ENCODE measurements around the gene DIDO1.

The DIDO1 gene

DNA sequence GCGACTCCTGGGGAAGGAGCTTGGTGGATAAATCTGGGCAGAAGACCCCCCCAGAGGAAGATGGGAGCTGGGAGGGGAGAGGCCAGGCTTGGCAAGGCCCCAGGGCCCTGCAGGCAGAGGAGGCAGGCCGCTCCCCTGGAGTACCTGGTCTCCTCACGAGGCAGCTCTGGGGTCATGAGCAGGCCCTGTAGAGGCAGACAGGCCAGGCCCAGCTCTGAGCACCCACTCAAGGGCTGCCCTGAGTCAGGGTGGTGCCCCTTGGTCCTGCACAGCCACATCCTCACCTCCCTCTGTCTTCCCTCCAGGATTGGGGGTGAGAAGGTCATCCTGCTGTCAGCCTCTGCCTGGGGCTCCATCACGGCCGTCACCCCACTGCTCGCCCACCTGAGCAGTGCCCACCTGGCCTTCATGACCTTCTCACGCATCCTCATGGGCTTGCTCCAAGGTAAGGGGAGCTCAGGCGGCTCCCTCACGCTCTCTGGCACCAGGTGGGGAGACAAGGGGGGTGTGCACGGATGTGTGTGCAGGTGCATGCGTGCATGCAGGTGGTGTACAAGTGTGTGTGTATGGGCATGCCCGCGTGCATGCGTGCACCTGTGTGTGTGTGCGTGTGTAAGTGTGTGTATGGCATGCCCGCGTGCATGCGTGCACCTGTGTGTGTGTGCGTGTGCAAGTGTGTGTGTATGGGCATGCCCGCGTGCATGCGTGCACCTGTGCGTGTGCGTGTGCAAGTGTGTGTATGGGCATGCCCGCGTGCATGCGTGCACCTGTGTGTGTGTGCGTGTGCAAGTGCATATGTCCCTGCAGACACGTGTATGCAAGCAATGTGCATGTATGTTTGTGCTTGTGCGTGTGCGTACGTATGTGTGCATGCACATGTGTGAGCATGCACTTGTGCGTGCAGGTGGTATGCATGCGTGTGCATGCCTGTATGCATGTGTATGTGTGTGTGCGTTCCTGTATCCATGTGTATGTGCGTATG, 31.1 kb upstream of the DIDO1 start:
- in situ Hi-C loops (cut with MboI; ENCODE audit: low pct_unique_long_range_greater_than_20kb, low sequenced_read_pairs, unreplicated experiment), result no loop called here
- TF ChIP-seq, protein P1, sequence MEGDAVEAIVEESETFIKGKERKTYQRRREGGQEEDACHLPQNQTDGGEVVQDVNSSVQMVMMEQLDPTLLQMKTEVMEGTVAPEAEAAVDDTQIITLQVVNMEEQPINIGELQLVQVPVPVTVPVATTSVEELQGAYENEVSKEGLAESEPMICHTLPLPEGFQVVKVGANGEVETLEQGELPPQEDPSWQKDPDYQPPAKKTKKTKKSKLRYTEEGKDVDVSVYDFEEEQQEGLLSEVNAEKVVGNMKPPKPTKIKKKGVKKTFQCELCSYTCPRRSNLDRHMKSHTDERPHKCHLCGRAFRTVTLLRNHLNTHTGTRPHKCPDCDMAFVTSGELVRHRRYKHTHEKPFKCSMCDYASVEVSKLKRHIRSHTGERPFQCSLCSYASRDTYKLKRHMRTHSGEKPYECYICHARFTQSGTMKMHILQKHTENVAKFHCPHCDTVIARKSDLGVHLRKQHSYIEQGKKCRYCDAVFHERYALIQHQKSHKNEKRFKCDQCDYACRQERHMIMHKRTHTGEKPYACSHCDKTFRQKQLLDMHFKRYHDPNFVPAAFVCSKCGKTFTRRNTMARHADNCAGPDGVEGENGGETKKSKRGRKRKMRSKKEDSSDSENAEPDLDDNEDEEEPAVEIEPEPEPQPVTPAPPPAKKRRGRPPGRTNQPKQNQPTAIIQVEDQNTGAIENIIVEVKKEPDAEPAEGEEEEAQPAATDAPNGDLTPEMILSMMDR (IDR thresholded peaks at IDR 0.05; ENCODE audit: extremely low read depth, insufficient read depth, missing control alignments), result no peak
- DNase-seq (ENCODE audit: low spot score), result no peak

DNA sequence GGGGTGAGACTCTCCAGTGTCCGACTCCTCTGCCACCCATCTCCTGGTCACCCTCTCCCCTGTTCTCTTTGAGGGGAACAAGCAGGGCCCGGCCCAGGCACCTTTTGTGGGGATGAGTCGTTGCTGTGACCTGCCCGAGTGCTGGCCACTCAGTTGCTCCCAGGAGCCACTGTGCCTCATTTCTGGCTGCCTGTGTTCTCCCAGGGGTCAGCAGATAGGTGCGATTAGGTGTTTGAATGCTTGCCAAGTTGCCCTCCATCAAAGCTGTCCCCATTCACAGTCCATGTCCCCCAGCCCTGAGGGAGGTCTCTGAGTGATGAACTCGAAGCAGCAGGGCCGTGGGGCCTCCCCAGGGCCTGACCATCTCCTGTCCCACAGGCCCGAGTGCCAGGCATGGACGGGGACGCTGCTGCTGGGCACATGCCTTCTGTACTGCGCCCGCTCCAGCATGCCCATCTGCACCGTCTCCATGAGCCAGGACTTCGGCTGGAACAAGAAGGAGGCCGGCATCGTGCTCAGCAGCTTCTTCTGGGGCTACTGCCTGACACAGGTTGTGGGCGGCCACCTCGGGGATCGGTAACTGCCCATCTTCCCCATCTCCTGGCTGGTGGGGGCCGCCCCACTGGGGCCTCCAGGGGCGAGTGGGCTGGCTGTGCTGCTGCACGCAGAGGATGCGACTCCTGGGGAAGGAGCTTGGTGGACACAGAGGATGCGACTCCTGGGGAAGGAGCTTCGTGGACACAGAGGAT, 30.3 kb upstream of the DIDO1 start:
- DNase-seq (ENCODE audit: low spot score), result no peak
- TF ChIP-seq, protein P1 (IDR thresholded peaks at IDR 0.05; ENCODE audit: extremely low read depth, insufficient read depth, missing control alignments), result no peak

DNA sequence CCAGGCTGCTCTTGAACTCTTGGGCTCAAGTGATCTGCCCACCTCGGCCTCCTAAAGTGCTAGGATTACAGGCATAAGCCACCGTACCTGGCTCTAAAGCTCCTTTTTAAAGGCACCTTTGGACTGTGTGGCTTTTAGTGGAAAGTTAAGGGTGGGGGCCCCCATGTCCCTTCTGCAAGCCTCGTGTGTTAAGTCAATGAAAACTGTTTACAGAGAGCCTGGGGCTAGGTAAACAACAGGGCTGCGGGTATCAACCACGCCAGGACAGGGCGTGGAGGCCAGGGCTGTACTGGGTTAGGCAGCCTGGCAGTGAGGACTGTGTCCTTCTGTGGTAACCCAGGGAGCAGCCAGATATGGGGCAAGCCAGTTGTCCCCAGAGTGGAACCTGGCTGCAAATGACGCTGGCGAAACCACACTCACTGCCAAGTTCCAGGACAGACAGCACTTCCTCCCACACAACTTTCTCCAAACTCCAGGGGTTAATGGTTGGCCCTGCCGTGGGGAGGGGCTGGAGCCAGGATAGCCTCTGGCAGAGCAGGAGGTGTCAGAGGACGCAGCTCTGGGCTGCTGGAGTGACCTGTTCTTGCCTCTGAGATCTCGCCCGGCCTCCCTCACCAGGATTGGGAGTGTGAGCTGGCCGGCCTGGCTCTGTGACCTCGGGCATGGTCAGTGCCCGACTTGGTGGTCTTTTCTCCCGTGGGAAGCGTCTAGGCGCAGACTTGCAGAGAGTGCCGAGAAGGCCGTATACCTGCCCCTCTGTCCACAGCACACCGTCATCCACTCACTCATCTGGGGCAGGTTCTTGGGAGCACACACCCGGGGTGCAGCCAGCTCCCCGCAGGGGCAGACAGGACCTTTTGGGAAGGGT, 29.4 kb upstream of the DIDO1 start:
- TF ChIP-seq, protein P1 (IDR thresholded peaks at IDR 0.05; ENCODE audit: extremely low read depth, insufficient read depth, missing control alignments), result no peak
- in situ Hi-C loops (cut with MboI; ENCODE audit: low pct_unique_long_range_greater_than_20kb, low sequenced_read_pairs, unreplicated experiment), result no loop called here

More for the DNA sequence above, 30.3 kb upstream of the DIDO1 start:
- in situ Hi-C loops (cut with MboI; ENCODE audit: low pct_unique_long_range_greater_than_20kb, low sequenced_read_pairs, unreplicated experiment), result no loop called here

DNA sequence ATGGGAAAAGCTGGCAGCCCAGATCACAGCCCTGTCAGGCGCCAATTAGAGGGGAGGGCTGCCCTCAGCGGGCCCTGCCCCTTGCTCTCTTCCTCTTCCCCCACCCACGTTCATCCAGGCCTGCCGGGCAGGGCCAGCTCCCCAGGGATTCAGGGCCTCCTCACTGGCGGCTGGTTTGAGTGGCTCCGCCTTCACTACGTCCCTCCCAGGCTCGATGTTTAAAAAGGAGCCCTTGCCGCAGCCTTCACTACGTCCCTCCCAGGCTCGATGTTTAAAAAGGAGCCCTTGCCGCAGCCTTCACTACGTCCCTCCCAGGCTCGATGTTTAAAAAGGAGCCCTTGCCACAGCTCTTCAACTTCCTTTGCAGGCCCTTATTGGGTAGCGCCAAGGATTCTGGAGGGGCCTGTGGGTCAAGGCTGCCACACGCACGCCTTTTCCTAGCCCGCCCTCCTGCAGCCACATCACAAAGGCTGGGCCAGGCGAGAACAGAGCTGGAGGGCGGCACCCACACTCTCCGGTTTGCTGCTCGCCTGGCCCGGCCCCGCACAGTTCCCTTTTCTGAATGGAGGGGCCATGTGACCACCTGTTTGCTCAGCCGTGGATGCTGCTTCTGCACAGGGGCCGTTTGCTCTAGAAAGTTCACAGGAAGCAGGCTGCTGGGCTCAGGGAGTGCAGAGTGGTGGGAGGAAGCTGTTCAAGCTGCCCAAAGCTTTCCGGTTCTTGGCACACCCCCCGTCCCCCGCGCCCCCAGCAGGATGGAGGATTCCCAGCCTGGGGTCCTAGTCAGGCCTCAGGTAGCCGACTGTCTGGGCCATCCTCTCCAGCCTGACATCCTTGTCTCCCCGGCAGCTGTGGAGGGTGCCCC, 27.8 kb upstream of the DIDO1 start:
- peak; percentile 93 for DNase-seq (ENCODE audit: low spot score)
- in situ Hi-C loops (cut with MboI; ENCODE audit: low pct_unique_long_range_greater_than_20kb, low sequenced_read_pairs, unreplicated experiment), result no loop called here
- TF ChIP-seq, protein P1 (IDR thresholded peaks at IDR 0.05; ENCODE audit: extremely low read depth, insufficient read depth, missing control alignments), result no peak

More for the DNA sequence above, 29.4 kb upstream of the DIDO1 start:
- DNase-seq (ENCODE audit: low spot score), result no peak

DNA sequence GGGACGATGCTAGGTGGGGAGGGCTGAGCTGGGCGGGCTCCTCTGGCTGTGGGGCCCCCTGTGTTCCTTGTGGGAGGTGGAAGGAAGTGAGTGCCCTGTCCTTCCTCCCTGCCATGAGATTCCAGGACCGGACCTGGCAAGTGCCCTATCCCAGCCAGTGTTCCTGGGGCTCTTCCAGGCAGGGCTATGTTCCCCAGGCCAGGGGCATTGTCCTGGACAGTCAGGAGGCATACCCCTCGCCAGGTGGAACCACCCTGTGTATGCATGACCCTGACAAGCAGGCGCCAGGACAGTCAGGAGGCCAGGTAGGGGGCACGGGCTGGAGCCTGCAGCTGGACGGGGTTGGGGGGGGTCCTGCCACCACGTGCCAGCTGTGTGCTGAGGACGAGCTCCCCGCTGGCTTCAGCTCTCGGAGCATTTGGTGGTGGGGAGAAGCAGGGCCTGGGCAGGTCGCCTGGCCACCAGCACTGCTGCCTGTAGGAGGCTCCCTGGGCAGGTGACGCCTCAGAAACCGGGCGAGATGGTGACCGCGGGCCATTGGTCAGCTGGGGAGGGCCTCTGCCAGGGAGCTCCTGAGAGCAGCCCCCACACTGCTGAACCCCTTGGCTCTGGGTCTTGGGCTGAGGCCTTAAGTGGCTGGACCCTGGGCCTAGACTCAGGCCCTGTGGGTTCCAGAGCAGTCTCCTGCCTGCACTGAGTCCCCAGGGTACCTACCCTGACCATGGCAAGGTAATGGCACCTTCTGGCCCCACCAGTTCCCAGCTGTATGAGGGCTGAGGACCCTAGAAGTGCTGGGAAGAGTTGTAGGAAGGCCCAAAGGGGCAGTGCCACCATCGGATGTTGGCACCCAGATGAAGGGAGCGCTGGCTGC, 26.9 kb upstream of the DIDO1 start:
- in situ Hi-C loops (cut with MboI; ENCODE audit: low pct_unique_long_range_greater_than_20kb, low sequenced_read_pairs, unreplicated experiment), result no loop called here
- TF ChIP-seq, protein P1 (IDR thresholded peaks at IDR 0.05; ENCODE audit: extremely low read depth, insufficient read depth, missing control alignments), result peak; percentile 13
- no peak for DNase-seq (ENCODE audit: low spot score)

Measured in GM13977 (cell line).